ENCODE results near the gene GRB14.

GRCh38 chr2:164625378-164625971, 4.2 kb upstream of the GRB14 start:
- no peak for TF ChIP-seq CTCF (IDR thresholded peaks at IDR 0.05)
- TF ChIP-seq ZFX (IDR thresholded peaks at IDR 0.05; ENCODE audit: borderline replicate concordance): no peak
